ENCODE results near the gene GALNTL6. TPM values are rescaled to one million over a fixed set of nuclear protein-coding genes. Genes with fewer than 3 reads are reported as not detected.

Gene GALNTL6
- total and polyA plus RNA-seq, 3 donors from 2014 or later, result 2.9 to 6.2 (median 4.9) TPM

- Histone ChIP-seq H3K9me3 (no peaks in the 10 kb centered on the region), H3K4me3 (no peak overlapping the region), H3K27me3 (no peaks in the 10 kb centered on the region), H3K36me3 (ENCODE audit: low read depth, missing control alignments) (no peaks in the 10 kb centered on the region), H3K4me1 (no peaks in the 10 kb centered on the region), H3K27ac (no peak overlapping the region)
- WGBS, 2 donors, result 88 to 89% methylated on average over 4 of the region's 4 CpGs
- DNase-seq, result no peak
- intact Hi-C loops (cut with DNase I; ENCODE audit: low total_unique reads), result no loop called here
- TF ChIP-seq, protein P1, sequence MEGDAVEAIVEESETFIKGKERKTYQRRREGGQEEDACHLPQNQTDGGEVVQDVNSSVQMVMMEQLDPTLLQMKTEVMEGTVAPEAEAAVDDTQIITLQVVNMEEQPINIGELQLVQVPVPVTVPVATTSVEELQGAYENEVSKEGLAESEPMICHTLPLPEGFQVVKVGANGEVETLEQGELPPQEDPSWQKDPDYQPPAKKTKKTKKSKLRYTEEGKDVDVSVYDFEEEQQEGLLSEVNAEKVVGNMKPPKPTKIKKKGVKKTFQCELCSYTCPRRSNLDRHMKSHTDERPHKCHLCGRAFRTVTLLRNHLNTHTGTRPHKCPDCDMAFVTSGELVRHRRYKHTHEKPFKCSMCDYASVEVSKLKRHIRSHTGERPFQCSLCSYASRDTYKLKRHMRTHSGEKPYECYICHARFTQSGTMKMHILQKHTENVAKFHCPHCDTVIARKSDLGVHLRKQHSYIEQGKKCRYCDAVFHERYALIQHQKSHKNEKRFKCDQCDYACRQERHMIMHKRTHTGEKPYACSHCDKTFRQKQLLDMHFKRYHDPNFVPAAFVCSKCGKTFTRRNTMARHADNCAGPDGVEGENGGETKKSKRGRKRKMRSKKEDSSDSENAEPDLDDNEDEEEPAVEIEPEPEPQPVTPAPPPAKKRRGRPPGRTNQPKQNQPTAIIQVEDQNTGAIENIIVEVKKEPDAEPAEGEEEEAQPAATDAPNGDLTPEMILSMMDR (IDR thresholded peaks at IDR 0.05), result no peak
Measured at GRCh38 chr4:172050911-172051310, 237.7 kb downstream of the GALNTL6 start.

- WGBS, 2 donors, result 88 to 97% methylated on average over 1 of the region's 1 CpG
- no peaks in the 10 kb centered on the region for H3K4me1 ChIP-seq
- no peak overlapping the region for H3K4me3 ChIP-seq
- no peak overlapping the region for H3K27ac ChIP-seq
- TF ChIP-seq, protein P1 (IDR thresholded peaks at IDR 0.05), result no peak
- TF ChIP-seq POLR2A (IDR thresholded peaks at IDR 0.05), result no peak
- no peak for DNase-seq
- no peaks in the 10 kb centered on the region for H3K27me3 ChIP-seq
- H3K9me3 ChIP-seq, result no peaks in the 10 kb centered on the region
- H3K36me3 ChIP-seq (ENCODE audit: low read depth, missing control alignments), result no peaks in the 10 kb centered on the region
- intact Hi-C loops (cut with DNase I; ENCODE audit: low total_unique reads), result no loop called here
Measured at GRCh38 chr4:172055046-172055445, 241.8 kb downstream of the GALNTL6 start.

DNA sequence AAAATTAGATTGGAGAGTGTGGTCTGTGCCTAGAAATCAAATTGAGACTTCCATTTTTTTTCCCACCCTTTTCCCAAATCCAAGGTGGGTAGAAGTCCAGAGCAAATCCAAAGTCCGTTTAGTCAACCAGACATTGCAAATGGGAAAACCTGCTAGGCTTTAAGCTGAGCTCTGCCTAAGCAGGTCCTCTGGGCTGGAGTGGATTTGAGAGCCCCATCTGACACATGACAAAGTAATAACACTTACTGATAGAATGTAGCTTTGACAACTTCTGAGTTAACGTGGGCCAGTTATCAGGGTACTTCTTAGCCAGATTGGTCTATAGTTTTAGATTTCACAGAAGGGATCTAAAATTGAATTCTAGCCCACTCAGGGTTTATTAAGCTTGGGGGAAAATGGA, 242.3 kb downstream of the GALNTL6 start:
- intact Hi-C loops (cut with DNase I; ENCODE audit: low total_unique reads), result no loop called here
- 78 to 79% methylated on average over 2 of the region's 2 CpGs for WGBS, 2 donors
- Histone ChIP-seq H3K36me3 (ENCODE audit: low read depth, missing control alignments) (no peaks in the 10 kb centered on the region), H3K4me3 (no peak overlapping the region), H3K4me1 (no peaks in the 10 kb centered on the region), H3K27me3 (no peaks in the 10 kb centered on the region), H3K9me3 (no peaks in the 10 kb centered on the region), H3K27ac (no peak overlapping the region)
- DNase-seq, result no peak
- TF ChIP-seq, protein P1 (IDR thresholded peaks at IDR 0.05), result no peak
- TF ChIP-seq POLR2A (IDR thresholded peaks at IDR 0.05), result no peak

GRCh38 chr4:172061204-172061603, 248.0 kb downstream of the GALNTL6 start:
- WGBS, 2 donors, result 91 to 94% methylated on average over 1 of the region's 1 CpG
- TF ChIP-seq, protein P1 (IDR thresholded peaks at IDR 0.05), result no peak
- H3K27ac ChIP-seq, result no peak overlapping the region

GRCh38 chr4:172068506-172068905, 255.3 kb downstream of the GALNTL6 start:
- no peak for DNase-seq
- Histone ChIP-seq H3K9me3 (no peaks in the 10 kb centered on the region), H3K27ac (no peak overlapping the region), H3K27me3 (no peaks in the 10 kb centered on the region), H3K4me1 (no peaks in the 10 kb centered on the region), H3K36me3 (ENCODE audit: low read depth, missing control alignments) (no peaks in the 10 kb centered on the region), H3K4me3 (no peak overlapping the region)
- TF ChIP-seq POLR2A (IDR thresholded peaks at IDR 0.05), result no peak
- 58 to 60% methylated on average over 3 of the region's 3 CpGs for WGBS, 2 donors
- intact Hi-C loops (cut with DNase I; ENCODE audit: low total_unique reads), result no loop called here

More at GRCh38 chr4:172061204-172061603, 248.0 kb downstream of the GALNTL6 start:
- no peaks in the 10 kb centered on the region for H3K36me3 ChIP-seq (ENCODE audit: low read depth, missing control alignments)
- H3K27me3 ChIP-seq, result no peaks in the 10 kb centered on the region
- no peak overlapping the region for H3K4me3 ChIP-seq
- intact Hi-C loops (cut with DNase I; ENCODE audit: low total_unique reads), result no loop called here
- no peaks in the 10 kb centered on the region for H3K4me1 ChIP-seq
- H3K9me3 ChIP-seq, result no peaks in the 10 kb centered on the region
- no peak for DNase-seq

Data from testis (tissue), 3 donors.